ENCODE results near the gene WNT3. TPM values are rescaled to one million over a fixed set of nuclear protein-coding genes. Genes with fewer than 3 reads are reported as not detected.

The WNT3 gene
- total and polyA plus RNA-seq, 7 experiments from 2014 or later: 0.07 to 0.24 TPM; not detected in 5

DNA sequence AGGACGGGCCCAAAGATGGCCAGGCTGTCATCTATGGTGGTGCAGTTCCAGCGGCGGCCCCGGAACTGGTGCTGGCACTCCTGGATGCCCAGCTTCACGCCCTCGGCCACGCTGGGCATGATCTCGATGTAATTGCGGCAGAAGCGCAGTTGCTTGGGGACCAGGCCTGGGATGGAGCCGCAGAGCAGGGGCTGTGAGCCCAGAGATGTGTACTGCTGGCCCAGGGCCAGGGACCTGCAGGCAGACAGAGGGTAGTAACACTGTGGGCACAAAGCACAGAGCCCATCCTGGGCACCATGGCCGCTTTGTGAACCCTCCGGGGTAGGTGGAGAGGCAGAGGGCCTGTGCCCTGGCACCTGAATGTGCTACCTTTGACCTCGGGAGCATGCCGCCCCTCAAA, 44.8 kb downstream of the WNT3 start:
- ATAC-seq (no peak), DNase-seq (no peak)
- Mint-ChIP-seq H3K36me3 (no peaks in the 10 kb centered on the region), H3K9me3 (peaks cover 0 to 2% (median 0%) of the 10 kb centered on the region in 11 donors), H3K27ac (no peak overlapping the region), H3K4me1 (peaks cover 0 to 20% (median 11%) of the 10 kb centered on the region in 7 donors), H3K27me3 (peaks cover 10 to 57% (median 21%) of the 10 kb centered on the region in 5 donors), H3K4me3 (no peak overlapping the region)
- Histone ChIP-seq H3K4me1 (ENCODE audit: control insufficient read depth in 2 of 2, insufficient read depth in 2 of 2, low read length in 2 of 2) (peaks cover 0 to 6% of the 10 kb centered on the region in 2 donors), H3K36me3 (ENCODE audit: control insufficient read depth in 2 of 3, insufficient read depth in 3 of 3, low read length in 3 of 3) (no peaks in the 10 kb centered on the region), H3K27ac (ENCODE audit: low read depth, low read length) (no peak overlapping the region), H3K27me3 (ENCODE audit: control insufficient read depth in 2 of 2, insufficient read depth in 2 of 2, low read length in 2 of 2) (peaks cover 0 to 11% of the 10 kb centered on the region in 2 donors), H3K9me3 (ENCODE audit: control insufficient read depth in 2 of 3, low read length in 3 of 3) (no peaks in the 10 kb centered on the region), H3K4me3 (ENCODE audit: low read length) (no peak overlapping the region)
- POLR2A ChIA-PET: interaction anchor here (0.6 kb wide), 1 partner anchor 360 kb away, joined by 3 read pairs; no protein-coding TSS in a partner anchor
- CTCF ChIA-PET: no interaction called here
- intact Hi-C loops (cut with micrococcal nuclease): no loop called here

GRCh38 chr17:46773221-46773605, 45.3 kb downstream of the WNT3 start:
- Histone ChIP-seq H3K4me1 (ENCODE audit: control insufficient read depth in 2 of 2, insufficient read depth in 2 of 2, low read length in 2 of 2) (peaks cover 0 to 6% of the 10 kb centered on the region in 2 donors), H3K27me3 (ENCODE audit: control insufficient read depth in 2 of 2, insufficient read depth in 2 of 2, low read length in 2 of 2) (peaks cover 0 to 11% of the 10 kb centered on the region in 2 donors), H3K27ac (ENCODE audit: low read depth, low read length) (no peak overlapping the region), H3K9me3 (ENCODE audit: control insufficient read depth in 2 of 3, low read length in 3 of 3) (no peaks in the 10 kb centered on the region), H3K4me3 (ENCODE audit: low read length) (no peak overlapping the region), H3K36me3 (ENCODE audit: control insufficient read depth in 2 of 3, insufficient read depth in 3 of 3, low read length in 3 of 3) (no peaks in the 10 kb centered on the region)
- H3K36me3 Mint-ChIP-seq: no peaks in the 10 kb centered on the region
- H3K4me1 Mint-ChIP-seq: peaks cover 0 to 20% (median 11%) of the 10 kb centered on the region in 7 donors
- DNase-seq (no peak), ATAC-seq (no peak)
- no peak overlapping the region for H3K27ac Mint-ChIP-seq
- peak overlapping the region in 8 of 10 donors; percentile 14 to 81 (median 70) for H3K4me3 Mint-ChIP-seq
- intact Hi-C loops (cut with micrococcal nuclease): no loop called here
- POLR2A ChIA-PET: interaction anchor here (0.5 kb wide), 1 partner anchor 23 kb away, joined by 6 read pairs; no protein-coding TSS in a partner anchor
- peaks cover 10 to 61% (median 21%) of the 10 kb centered on the region in 5 donors for H3K27me3 Mint-ChIP-seq
- CTCF ChIA-PET: no interaction called here
- H3K9me3 Mint-ChIP-seq: no peaks in the 10 kb centered on the region

DNA sequence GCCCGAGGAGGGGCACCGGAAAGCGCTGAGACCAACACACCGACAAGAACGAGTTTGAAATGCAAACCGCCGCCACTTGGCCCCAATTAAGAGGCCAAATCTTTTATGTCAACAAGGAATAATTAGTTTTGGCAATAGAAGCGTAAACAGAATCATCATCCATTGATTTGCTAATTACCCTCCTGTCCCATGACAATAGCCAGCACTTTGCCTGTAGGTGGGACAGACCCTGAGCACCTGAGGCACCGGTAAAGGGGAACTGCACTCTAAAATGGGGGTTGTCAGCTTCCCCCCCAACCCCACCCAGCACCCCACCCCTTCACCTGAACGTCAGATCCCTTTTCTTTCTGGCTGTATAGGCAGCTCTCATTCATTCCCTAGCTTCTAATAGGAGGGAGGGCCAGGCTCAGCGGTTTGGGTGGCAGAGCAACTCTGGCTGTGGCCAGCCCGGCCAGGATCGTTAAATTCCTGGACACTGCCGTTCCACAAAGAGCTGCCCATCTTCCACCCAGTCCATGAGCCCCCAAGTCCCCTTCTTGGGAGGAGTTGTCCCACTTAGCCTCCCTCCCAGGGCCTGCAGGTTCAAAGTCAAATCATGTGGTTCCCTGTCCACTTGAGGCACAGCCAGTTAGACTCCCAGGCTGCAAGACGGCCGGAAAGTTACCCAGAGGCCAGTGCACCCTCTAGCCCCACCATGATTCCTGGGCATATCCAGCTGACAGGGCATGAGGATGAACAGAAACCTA, 45.8 kb downstream of the WNT3 start:
- no peaks in the 10 kb centered on the region for H3K9me3 Mint-ChIP-seq
- peak overlapping the region; percentile 70 to 85 (median 80) for H3K4me3 Mint-ChIP-seq
- H3K36me3 Mint-ChIP-seq: no peaks in the 10 kb centered on the region
- Histone ChIP-seq H3K4me1 (ENCODE audit: control insufficient read depth in 2 of 2, insufficient read depth in 2 of 2, low read length in 2 of 2) (peaks cover 0 to 6% of the 10 kb centered on the region in 2 donors), H3K27me3 (ENCODE audit: control insufficient read depth in 2 of 2, insufficient read depth in 2 of 2, low read length in 2 of 2) (peaks cover 0 to 11% of the 10 kb centered on the region in 2 donors), H3K4me3 (ENCODE audit: low read length) (peak overlapping the region; percentile 60), H3K27ac (ENCODE audit: low read depth, low read length) (no peak overlapping the region), H3K9me3 (ENCODE audit: control insufficient read depth in 2 of 3, low read length in 3 of 3) (no peaks in the 10 kb centered on the region), H3K36me3 (ENCODE audit: control insufficient read depth in 2 of 3, insufficient read depth in 3 of 3, low read length in 3 of 3) (no peaks in the 10 kb centered on the region)
- ChIA-PET CTCF (no interaction called here), POLR2A (interaction anchor here (0.5 to 0.6 kb wide), 2 partner anchors 23 to 1077 kb away, joined by 3 to 6 read pairs; no protein-coding TSS in a partner anchor)
- intact Hi-C loops (cut with micrococcal nuclease): no loop called here
- no peak for ATAC-seq
- H3K27ac Mint-ChIP-seq: no peak overlapping the region
- H3K4me1 Mint-ChIP-seq: peaks cover 0 to 20% (median 11%) of the 10 kb centered on the region in 7 donors
- H3K27me3 Mint-ChIP-seq: peaks cover 10 to 58% (median 21%) of the 10 kb centered on the region in 5 donors
- DNase-seq: no peak

DNA sequence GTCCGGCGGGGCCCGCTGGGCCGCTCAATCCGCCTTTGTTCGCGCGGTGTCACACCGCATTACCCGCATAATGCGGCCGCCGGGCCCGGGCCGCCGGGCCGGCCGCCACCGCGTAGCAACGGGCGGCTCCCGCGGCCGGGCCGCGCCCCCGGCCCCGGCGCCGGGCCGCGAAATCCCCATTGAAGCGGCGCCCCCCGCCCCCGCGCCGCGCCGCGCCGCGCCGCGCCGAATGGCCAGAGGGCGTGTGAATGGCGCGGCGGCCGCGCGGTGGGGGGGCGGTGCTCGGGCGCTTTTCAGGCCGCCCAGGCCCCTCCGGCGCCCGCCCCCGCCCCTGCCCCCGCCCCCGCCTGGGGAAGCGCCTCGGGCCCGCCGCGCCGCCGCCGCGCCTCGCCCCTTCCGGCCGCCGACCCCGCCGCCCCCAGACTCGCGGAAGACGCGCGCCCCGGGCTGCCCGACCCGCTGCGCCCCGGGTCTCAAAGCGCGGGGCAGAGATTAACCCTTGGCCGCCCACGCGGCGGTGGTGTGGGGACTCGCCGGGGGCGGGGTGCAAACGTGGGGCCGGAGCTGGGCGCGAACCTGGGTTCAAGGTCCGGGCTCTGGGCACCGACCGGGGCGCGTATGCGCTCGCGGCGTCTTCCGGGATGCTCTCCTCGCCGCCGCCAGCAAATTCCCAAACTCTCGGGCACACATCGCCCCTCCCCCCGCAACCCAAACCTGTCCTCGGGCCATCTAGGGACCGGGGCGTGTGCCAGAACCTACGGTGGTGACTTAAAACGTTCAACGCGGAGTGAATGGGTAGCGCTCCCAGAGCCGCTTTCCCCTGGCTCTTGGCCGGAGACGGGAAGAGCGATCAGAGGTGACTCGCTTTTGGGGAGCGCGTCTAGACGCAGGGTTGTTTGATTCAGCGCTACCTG, 46.7 kb downstream of the WNT3 start:
- H3K4me3 Mint-ChIP-seq: peak overlapping the region; percentile 70 to 85 (median 80)
- Histone ChIP-seq H3K4me1 (ENCODE audit: control insufficient read depth in 2 of 2, insufficient read depth in 2 of 2, low read length in 2 of 2) (peaks cover 0 to 6% of the 10 kb centered on the region in 2 donors), H3K27ac (ENCODE audit: low read depth, low read length) (no peak overlapping the region), H3K9me3 (ENCODE audit: control insufficient read depth in 2 of 3, low read length in 3 of 3) (no peaks in the 10 kb centered on the region), H3K27me3 (ENCODE audit: control insufficient read depth in 2 of 2, insufficient read depth in 2 of 2, low read length in 2 of 2) (peaks cover 0 to 11% of the 10 kb centered on the region in 2 donors), H3K4me3 (ENCODE audit: low read length) (peak overlapping the region; percentile 60), H3K36me3 (ENCODE audit: control insufficient read depth in 2 of 3, insufficient read depth in 3 of 3, low read length in 3 of 3) (no peaks in the 10 kb centered on the region)
- ATAC-seq: peak; percentile 41
- no peaks in the 10 kb centered on the region for H3K36me3 Mint-ChIP-seq
- CTCF ChIA-PET: no interaction called here
- peaks cover 7 to 62% (median 21%) of the 10 kb centered on the region in 5 donors for H3K27me3 Mint-ChIP-seq
- H3K4me1 Mint-ChIP-seq: peaks cover 0 to 20% (median 11%) of the 10 kb centered on the region in 7 donors
- H3K27ac Mint-ChIP-seq: no peak overlapping the region
- DNase-seq: peak in 1 of 9 donors; percentile 38
- POLR2A ChIA-PET: interaction anchor here (0.6 kb wide), 1 partner anchor 1076 kb away, joined by 3 read pairs; no protein-coding TSS in a partner anchor
- intact Hi-C loops (cut with micrococcal nuclease): no loop called here
- no peaks in the 10 kb centered on the region for H3K9me3 Mint-ChIP-seq

- intact Hi-C loops (cut with micrococcal nuclease): no loop called here
- H3K9me3 ChIP-seq (ENCODE audit: control insufficient read depth in 2 of 3, low read length in 3 of 3): no peaks in the 10 kb centered on the region
- H3K4me3 ChIP-seq (ENCODE audit: low read length): no peak overlapping the region
- Mint-ChIP-seq H3K27me3 (peaks cover 6 to 62% (median 21%) of the 10 kb centered on the region in 5 donors), H3K27ac (no peak overlapping the region), H3K4me1 (peaks cover 0 to 20% (median 11%) of the 10 kb centered on the region in 7 donors), H3K36me3 (no peaks in the 10 kb centered on the region), H3K4me3 (peak overlapping the region in 9 of 10 donors; percentile 52 to 77 (median 68)), H3K9me3 (no peaks in the 10 kb centered on the region)
- peaks cover 0 to 6% of the 10 kb centered on the region in 2 donors for H3K4me1 ChIP-seq (ENCODE audit: control insufficient read depth in 2 of 2, insufficient read depth in 2 of 2, low read length in 2 of 2)
- peaks cover 0 to 11% of the 10 kb centered on the region in 2 donors for H3K27me3 ChIP-seq (ENCODE audit: control insufficient read depth in 2 of 2, insufficient read depth in 2 of 2, low read length in 2 of 2)
- DNase-seq: peak in 1 of 9 donors; percentile 49
- ChIA-PET CTCF (no interaction called here), POLR2A (no interaction called here)
- H3K36me3 ChIP-seq (ENCODE audit: control insufficient read depth in 2 of 3, insufficient read depth in 3 of 3, low read length in 3 of 3): no peaks in the 10 kb centered on the region
- ATAC-seq: peak; percentile 45
- no peak overlapping the region for H3K27ac ChIP-seq (ENCODE audit: low read depth, low read length)
Measured at GRCh38 chr17:46770818-46771560, 47.5 kb downstream of the WNT3 start.

GRCh38 chr17:46770439-46770817, 48.1 kb downstream of the WNT3 start:
- Histone ChIP-seq H3K9me3 (ENCODE audit: control insufficient read depth in 2 of 3, low read length in 3 of 3) (no peaks in the 10 kb centered on the region), H3K36me3 (ENCODE audit: control insufficient read depth in 2 of 3, insufficient read depth in 3 of 3, low read length in 3 of 3) (no peaks in the 10 kb centered on the region), H3K27me3 (ENCODE audit: control insufficient read depth in 2 of 2, insufficient read depth in 2 of 2, low read length in 2 of 2) (peaks cover 0 to 11% of the 10 kb centered on the region in 2 donors), H3K4me3 (ENCODE audit: low read length) (no peak overlapping the region), H3K4me1 (ENCODE audit: control insufficient read depth in 2 of 2, insufficient read depth in 2 of 2, low read length in 2 of 2) (peaks cover 0 to 6% of the 10 kb centered on the region in 2 donors), H3K27ac (ENCODE audit: low read depth, low read length) (no peak overlapping the region)
- peaks cover 6 to 62% (median 21%) of the 10 kb centered on the region in 5 donors for H3K27me3 Mint-ChIP-seq
- H3K9me3 Mint-ChIP-seq: no peaks in the 10 kb centered on the region
- peak overlapping the region in 9 of 10 donors; percentile 52 to 77 (median 68) for H3K4me3 Mint-ChIP-seq
- no peaks in the 10 kb centered on the region for H3K36me3 Mint-ChIP-seq
- peaks cover 0 to 20% (median 11%) of the 10 kb centered on the region in 7 donors for H3K4me1 Mint-ChIP-seq
- POLR2A ChIA-PET: no interaction called here
- CTCF ChIA-PET: no interaction called here
- intact Hi-C loops (cut with micrococcal nuclease): no loop called here
- DNase-seq: no peak
- ATAC-seq: no peak
- no peak overlapping the region for H3K27ac Mint-ChIP-seq

Data from naive thymus-derived CD4-positive, alpha-beta T cell (primary cell).